ENCODE data around the gene ESPL1. TPM values are rescaled to one million over a fixed set of nuclear protein-coding genes. Genes with fewer than 3 reads are reported as not detected.

The ESPL1 gene
- total RNA-seq, 1 experiment from 2014 or later: 12.1 TPM

GRCh38 chr12:53230108-53230845 is 37.8 kb upstream of the ESPL1 start:
- peaks cover 7% of the 10 kb centered on the region for H3K36me3 Mint-ChIP-seq (ENCODE audit: insufficient read depth, unreplicated experiment)
- H3K9me3 Mint-ChIP-seq (ENCODE audit: unreplicated experiment): no peaks in the 10 kb centered on the region
- intact Hi-C loops (cut with micrococcal nuclease): no loop called here
- peak; percentile 16 for DNase-seq (ENCODE audit: unreplicated experiment)
- peak overlapping the region; percentile 77 for H3K4me3 Mint-ChIP-seq (ENCODE audit: unreplicated experiment)
- ChIA-PET POLR2A (interaction anchor here (1.3 to 1.7 kb wide), 3 partner anchors 14 to 69 kb away, joined by 5 to 8 read pairs (median 6); partner anchors contain the start of gene MYG1), CTCF (interaction anchor here (0.6 kb wide), 1 partner anchor 26 kb away, joined by 3 read pairs; no protein-coding TSS in a partner anchor)
- no peak overlapping the region for H3K27ac Mint-ChIP-seq (ENCODE audit: low read depth, unreplicated experiment)
- no TSS peak for BruUV-seq (replicated peaks)
- peaks cover 64% of the 10 kb centered on the region for H3K4me1 Mint-ChIP-seq (ENCODE audit: insufficient read depth, unreplicated experiment)
- no peaks in the 10 kb centered on the region for H3K27me3 Mint-ChIP-seq (ENCODE audit: insufficient read depth, unreplicated experiment)
- TF ChIP-seq CTCF (IDR thresholded peaks at IDR 0.05; ENCODE audit: unreplicated experiment): no peak

- no peaks in the 10 kb centered on the region for H3K9me3 Mint-ChIP-seq (ENCODE audit: unreplicated experiment)
- intact Hi-C loops (cut with micrococcal nuclease): no loop called here
- CTCF ChIA-PET: interaction anchor here (0.7 to 1.3 kb wide), 2 partner anchors 20 to 41 kb away, joined by 3 to 6 read pairs; a partner anchor contains a TSS
- H3K36me3 Mint-ChIP-seq (ENCODE audit: insufficient read depth, unreplicated experiment): peaks cover 7% of the 10 kb centered on the region
- POLR2A ChIA-PET: interaction anchor here (0.6 to 1.7 kb wide), 13 partner anchors 8 to 226 kb away, joined by 3 to 18 read pairs (median 4); partner anchors contain the start of genes CSAD, EIF4B, MYG1 and ZNF740
- DNase-seq (ENCODE audit: unreplicated experiment): no peak
- TF ChIP-seq CTCF (IDR thresholded peaks at IDR 0.05; ENCODE audit: unreplicated experiment): no peak
- no peaks in the 10 kb centered on the region for H3K27me3 Mint-ChIP-seq (ENCODE audit: insufficient read depth, unreplicated experiment)
- peak overlapping the region; percentile 27 for H3K27ac Mint-ChIP-seq (ENCODE audit: low read depth, unreplicated experiment)
- peaks cover 71% of the 10 kb centered on the region for H3K4me1 Mint-ChIP-seq (ENCODE audit: insufficient read depth, unreplicated experiment)
- H3K4me3 Mint-ChIP-seq (ENCODE audit: unreplicated experiment): peak overlapping the region; percentile 77
- BruUV-seq (replicated peaks): TSS peak; percentile 52
These were observed 36.5 kb upstream of the ESPL1 start for GRCh38 chr12:53231671-53231920.

- intact Hi-C loops (cut with micrococcal nuclease): no loop called here
- Mint-ChIP-seq H3K27ac (ENCODE audit: low read depth, unreplicated experiment) (peak within 1 kb of the TSS; percentile 67), H3K4me3 (ENCODE audit: unreplicated experiment) (peak within 1 kb of the TSS; percentile 77), H3K36me3 (ENCODE audit: insufficient read depth, unreplicated experiment) (peaks cover 4% of the 10 kb centered on the region), H3K27me3 (ENCODE audit: insufficient read depth, unreplicated experiment) (no peaks in the 10 kb centered on the region), H3K9me3 (ENCODE audit: unreplicated experiment) (no peaks in the 10 kb centered on the region), H3K4me1 (ENCODE audit: insufficient read depth, unreplicated experiment) (peaks cover 69% of the 10 kb centered on the region)
- DNase-seq (ENCODE audit: unreplicated experiment): peak; percentile 77
- ChIA-PET CTCF (interaction anchor here (0.7 to 1.4 kb wide), 4 partner anchors 14 to 40 kb away, joined by 3 to 6 read pairs (median 4); a partner anchor contains a TSS), POLR2A (interaction anchor here (0.5 to 1.7 kb wide), 17 partner anchors 9 to 226 kb away, joined by 3 to 18 read pairs (median 3); partner anchors contain the start of genes CSAD, EIF4B, MYG1 and ZNF740)
- no TSS peak for BruUV-seq (replicated peaks)
- TF ChIP-seq CTCF (IDR thresholded peaks at IDR 0.05; ENCODE audit: unreplicated experiment): no peak
These were observed 36.0 kb upstream of the ESPL1 start, which contains the start of gene RARG for GRCh38 chr12:53231921-53232645. TSS of gene RARG (minus strand) at chr12:53232209. CDS start at chr12:53227545, 4,664 bp downstream.

Data from MCF 10A (cell line).